Spleen (tissue), 11 donors: Measurements from ENCODE around the gene PPP1R12C. TPM values are rescaled to one million over a fixed set of nuclear protein-coding genes. Genes with fewer than 3 reads are reported as not detected.
A peak's percentile ranks its signal among the peaks of the same experiment; 100 is the strongest.

ENCODE experiments used
- DNase-seq: peaks from one replicate; pipeline ENCODE4 v3.0.0-alpha.2; 2020
- H3K27ac ChIP-seq, 8 donors: fragments of 200-600 bp; sonication (generic) in 7 of 8; 1 replicate in 4 of 8; 2 replicates in 4 of 8; pipeline versions ENCODE4 v1.5.0 to v1.8.0; 2016 to 2021; ENCODE audit warnings: inconsistent platforms in 4 of 8, mild to moderate bottlenecking in 4 of 8, moderate library complexity in 1 of 8
- H3K27me3 ChIP-seq, 7 donors: fragments of 200-600 bp; sonication (generic) in 6 of 7; replicated peaks in 1 of 7; 1 replicate in 4 of 7; 2 replicates in 3 of 7; pipeline versions ENCODE4 v1.5.0 to v1.8.0; 2016 to 2021; ENCODE audit warnings: inconsistent platforms in 3 of 7, mild to moderate bottlenecking in 1 of 7
- H3K36me3 ChIP-seq, 6 donors: fragments of 200-600 bp; sonication (generic) in 5 of 6; 1 replicate in 4 of 6; 2 replicates in 2 of 6; pipeline versions ENCODE4 v1.5.0 to v1.8.0; 2016 to 2021; ENCODE audit warnings: inconsistent platforms in 2 of 6
- H3K4me1 ChIP-seq, 6 donors: fragments of 200-600 bp; sonication (generic) in 5 of 6; 1 replicate in 3 of 6; 2 replicates in 3 of 6; pipeline versions ENCODE4 v1.5.0 to v1.8.0; 2016 to 2021; ENCODE audit warnings: inconsistent platforms in 3 of 6
- H3K4me3 ChIP-seq, 8 donors: fragments of 200-600 bp; sonication (generic) in 7 of 8; 1 replicate in 4 of 8; 2 replicates in 4 of 8; pipeline versions ENCODE4 v1.5.0 to v1.8.0; 2016 to 2021; ENCODE audit warnings: inconsistent platforms in 4 of 8, mild to moderate bottlenecking in 4 of 8, moderate library complexity in 2 of 8
- H3K9me3 ChIP-seq, 8 donors: fragments of 200-600 bp; sonication (generic) in 7 of 8; 1 replicate in 4 of 8; 2 replicates in 4 of 8; pipeline versions ENCODE4 v1.5.0 to v1.8.0; 2016 to 2021; ENCODE audit warnings: inconsistent platforms in 4 of 8
- CTCF ChIP-seq, 11 experiments: fragments of 200-600 bp in 7 of 11; fragments of 450-650 bp in 4 of 11; sonication (generic) in 4 of 11; IDR thresholded peaks in 8 of 11; conservative IDR thresholded peaks in 3 of 11; 1 replicate in 7 of 11; 2 replicates in 4 of 11; pipeline versions ENCODE4 v1.4.0 to v1.8.0; 2016 to 2021; ENCODE audit warnings: antibody characterized with exemption in 11 of 11, inconsistent platforms in 4 of 11, mild to moderate bottlenecking in 1 of 11
- POLR2A ChIP-seq, 3 donors: fragments of 450-650 bp; IDR thresholded peaks; one replicate each; pipeline ENCODE4 v1.5.1; 2017; ENCODE audit warnings: antibody characterized with exemption in 3 of 3, mild to moderate bottlenecking in 1 of 3
- POLR2AphosphoS5 ChIP-seq, 3 donors: sonication (generic); formaldehyde crosslinking; IDR thresholded peaks; one replicate each; pipeline ENCODE4 v1.5.1; 2017; ENCODE audit warnings: antibody characterized with exemption in 3 of 3
- WGBS, 5 donors: extraction: QIAGEN DNeasy Blood & Tissue Kit in 3 of 5; methylation state at CpG; one replicate each; pipeline versions ENCODE4 v1.1.5 to v1.1.7; 2013 to 2018; 5-methylcytosine and 5-hydroxymethylcytosine counted together
- intact Hi-C: fragments of 100-400 bp; cut with DNase I; formaldehyde crosslinking; loops from one replicate; pipeline ENCODE4 v1.15.0; 2023; ENCODE audit warnings: low total_unique reads
- polyA plus RNA-seq, 3 donors: library from polyadenylated mRNA; stranded (reverse); fragments of 200-250 nt; gene quantifications; one replicate each; pipeline ENCODE4 v1.2.1, GENCODE V29; 2013
- total RNA-seq, 7 donors: library from RNA; depleted of rRNA in 3 of 7; stranded (reverse); fragments of >200 nt in 3 of 7; fragmentation: NEBNext Ultra II Directional in 4 of 7; extraction: Animal tissue kit (Norgen Biotek cat#: 25700) in 4 of 7; gene quantifications; one replicate each; pipeline versions ENCODE4 v1.1.0 to v1.2.1, GENCODE V29; 2016 to 2021
- donor health status: healthy with polysubstance abuse.
- donor health status: DM: no; HTN: no; CAD: no; lungs with moderate emphysema.
- donor health status: DM: no; HTN: no; CAD: no.
- donor health status: Bipolar disorder and iron deficiency.
- donor health status: healthy.
- donor health status: DM: no; HTN: no; CAD: no.
- donor health status: DM: yes; HTN: yes; CAD: no.

The PPP1R12C gene
- total and polyA plus RNA-seq, 10 donors, result 88.2 to 292 (median 151) TPM

- TF ChIP-seq CTCF (IDR thresholded peaks at IDR 0.05 in 8 of 11, conservative IDR thresholded peaks at IDR 0.05 in 3 of 11) (no peak), POLR2AphosphoS5 (IDR thresholded peaks at IDR 0.05) (peak in 1 of 3 donors; percentile 7)
- H3K36me3 ChIP-seq, result peaks cover 3 to 100% (median 76%) of the 10 kb centered on the region in 6 donors
- peaks cover 0 to 2% (median 0%) of the 10 kb centered on the region in 6 donors for H3K4me1 ChIP-seq
- H3K27me3 ChIP-seq, result no peaks in the 10 kb centered on the region
- DNase-seq, result no peak
- no peak overlapping the region for H3K27ac ChIP-seq
- no peaks in the 10 kb centered on the region for H3K9me3 ChIP-seq
- WGBS, 5 donors, result 94 to 98% (median 96%) methylated on average over 11 to 12 of the region's 12 CpGs
- H3K4me3 ChIP-seq, result no peak overlapping the region
- intact Hi-C loops, result no loop called here
These were observed 69.5 kb downstream of the PPP1R12C start for GRCh38 chr19:55047951-55048350.

GRCh38 chr19:55046975-55047622 lies 70.3 kb downstream of the PPP1R12C start:
- peaks cover 0 to 11% (median 6%) of the 10 kb centered on the region in 6 donors for H3K4me1 ChIP-seq
- H3K36me3 ChIP-seq, result peaks cover 3 to 100% (median 73%) of the 10 kb centered on the region in 6 donors
- H3K27me3 ChIP-seq, result no peaks in the 10 kb centered on the region
- H3K27ac ChIP-seq, result no peak overlapping the region
- TF ChIP-seq CTCF (IDR thresholded peaks at IDR 0.05 in 8 of 11, conservative IDR thresholded peaks at IDR 0.05 in 3 of 11) (no peak), POLR2AphosphoS5 (IDR thresholded peaks at IDR 0.05) (peak in 1 of 3 donors; percentile 34)
- DNase-seq, result no peak
- H3K4me3 ChIP-seq, result no peak overlapping the region
- intact Hi-C loops, result no loop called here
- no peaks in the 10 kb centered on the region for H3K9me3 ChIP-seq
- 73 to 96% (median 92%) methylated on average over 7 to 17 of the region's 17 CpGs for WGBS, 5 donors

GRCh38 chr19:55044771-55045716 lies 72.4 kb downstream of the PPP1R12C start:
- TF ChIP-seq POLR2AphosphoS5 (IDR thresholded peaks at IDR 0.05) (peak in 1 of 3 donors; percentile 59), CTCF (IDR thresholded peaks at IDR 0.05 in 8 of 11, conservative IDR thresholded peaks at IDR 0.05 in 3 of 11) (no peak)
- Histone ChIP-seq H3K4me3 (no peak overlapping the region), H3K4me1 (peaks cover 3 to 29% (median 22%) of the 10 kb centered on the region in 6 donors), H3K27ac (no peak overlapping the region), H3K36me3 (peaks cover 3 to 80% (median 59%) of the 10 kb centered on the region in 6 donors), H3K27me3 (no peaks in the 10 kb centered on the region), H3K9me3 (no peaks in the 10 kb centered on the region)
- no peak for DNase-seq
- intact Hi-C loops, result no loop called here
- WGBS, 5 donors, result 93 to 97% (median 96%) methylated on average over 15 to 30 of the region's 30 CpGs

- DNase-seq, result no peak
- 87 to 96% (median 89%) methylated on average over 4 to 5 of the region's 5 CpGs for WGBS, 5 donors
- Histone ChIP-seq H3K9me3 (no peaks in the 10 kb centered on the region), H3K4me3 (no peak overlapping the region), H3K27ac (no peak overlapping the region), H3K27me3 (no peaks in the 10 kb centered on the region), H3K4me1 (peaks cover 3 to 29% (median 22%) of the 10 kb centered on the region in 6 donors), H3K36me3 (peaks cover 3 to 72% (median 57%) of the 10 kb centered on the region in 6 donors)
- intact Hi-C loops, result no loop called here
- TF ChIP-seq POLR2AphosphoS5 (IDR thresholded peaks at IDR 0.05) (no peak), CTCF (IDR thresholded peaks at IDR 0.05 in 8 of 11, conservative IDR thresholded peaks at IDR 0.05 in 3 of 11) (no peak), POLR2A (IDR thresholded peaks at IDR 0.05) (no peak)
These were observed 73.2 kb downstream of the PPP1R12C start for GRCh38 chr19:55044286-55044685.
